Measurements from ENCODE around the gene NHS. TPM values are rescaled to one million over a fixed set of nuclear protein-coding genes. Genes with fewer than 3 reads are reported as not detected.

The NHS gene
- total RNA-seq, 4 donors from 2014 or later, result 13.2 to 39.0 (median 31.5) TPM

DNA sequence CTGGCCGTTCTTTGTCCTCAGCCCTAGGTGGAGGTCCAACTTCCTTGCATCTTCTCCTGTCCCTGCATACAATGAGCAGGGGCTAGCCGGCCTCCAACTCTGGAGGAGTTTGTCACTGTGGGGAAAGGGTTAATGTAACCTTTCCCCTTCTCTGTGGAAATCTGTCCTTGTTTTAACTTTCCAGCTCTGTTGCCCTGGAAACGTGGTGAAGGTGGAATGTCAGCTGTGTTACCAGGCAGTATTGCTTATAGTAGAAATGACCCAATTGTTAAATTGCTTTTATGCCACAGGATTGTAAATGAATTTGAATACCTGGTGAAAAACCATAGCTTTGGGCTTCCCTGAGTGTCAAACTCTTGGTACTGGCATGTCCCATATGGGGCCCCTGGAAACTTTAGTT, 230.7 kb downstream of the NHS start:
- TF ChIP-seq, protein P1, sequence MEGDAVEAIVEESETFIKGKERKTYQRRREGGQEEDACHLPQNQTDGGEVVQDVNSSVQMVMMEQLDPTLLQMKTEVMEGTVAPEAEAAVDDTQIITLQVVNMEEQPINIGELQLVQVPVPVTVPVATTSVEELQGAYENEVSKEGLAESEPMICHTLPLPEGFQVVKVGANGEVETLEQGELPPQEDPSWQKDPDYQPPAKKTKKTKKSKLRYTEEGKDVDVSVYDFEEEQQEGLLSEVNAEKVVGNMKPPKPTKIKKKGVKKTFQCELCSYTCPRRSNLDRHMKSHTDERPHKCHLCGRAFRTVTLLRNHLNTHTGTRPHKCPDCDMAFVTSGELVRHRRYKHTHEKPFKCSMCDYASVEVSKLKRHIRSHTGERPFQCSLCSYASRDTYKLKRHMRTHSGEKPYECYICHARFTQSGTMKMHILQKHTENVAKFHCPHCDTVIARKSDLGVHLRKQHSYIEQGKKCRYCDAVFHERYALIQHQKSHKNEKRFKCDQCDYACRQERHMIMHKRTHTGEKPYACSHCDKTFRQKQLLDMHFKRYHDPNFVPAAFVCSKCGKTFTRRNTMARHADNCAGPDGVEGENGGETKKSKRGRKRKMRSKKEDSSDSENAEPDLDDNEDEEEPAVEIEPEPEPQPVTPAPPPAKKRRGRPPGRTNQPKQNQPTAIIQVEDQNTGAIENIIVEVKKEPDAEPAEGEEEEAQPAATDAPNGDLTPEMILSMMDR (IDR thresholded peaks at IDR 0.05), result no peak
- no peak for TF ChIP-seq EP300 (IDR thresholded peaks at IDR 0.05)
- TF ChIP-seq POLR2A (IDR thresholded peaks at IDR 0.05), result no peak
- Histone ChIP-seq H3K27me3 (no peaks in the 10 kb centered on the region), H3K36me3 (no peaks in the 10 kb centered on the region), H3K4me3 (no peak overlapping the region), H3K27ac (no peak overlapping the region), H3K9me3 (no peaks in the 10 kb centered on the region), H3K4me1 (peaks cover 0 to 12% (median 0%) of the 10 kb centered on the region in 4 donors)
- DNase-seq (ENCODE audit: low spot score in 2 of 2), result no peak
- WGBS, 2 donors, result 64 to 66% methylated on average over 3 of the region's 3 CpGs

DNA sequence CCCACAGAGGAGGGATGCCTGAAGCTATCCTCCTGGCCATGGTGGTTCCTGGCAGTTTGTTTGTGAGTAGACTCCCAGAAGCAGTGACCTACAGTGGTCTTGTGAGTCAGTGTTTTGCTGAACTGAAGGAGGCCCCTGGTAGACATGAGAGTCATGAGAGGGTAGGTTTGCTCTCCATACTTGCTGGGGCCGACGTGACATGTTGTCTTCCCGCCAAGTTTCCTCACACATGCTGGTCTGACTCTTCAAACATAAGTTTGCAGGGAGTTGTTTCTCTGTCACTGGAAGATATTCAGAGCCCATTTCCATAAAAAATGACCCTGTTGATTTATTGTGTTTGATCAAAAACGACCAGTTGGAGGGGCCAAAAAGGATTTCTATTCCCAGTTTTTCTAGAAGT, 231.2 kb downstream of the NHS start:
- no peak for DNase-seq (ENCODE audit: low spot score in 2 of 2)
- H3K4me1 ChIP-seq, result peaks cover 0 to 12% (median 0%) of the 10 kb centered on the region in 4 donors
- H3K4me3 ChIP-seq, result no peak overlapping the region
- no peaks in the 10 kb centered on the region for H3K36me3 ChIP-seq
- no peaks in the 10 kb centered on the region for H3K9me3 ChIP-seq
- no peaks in the 10 kb centered on the region for H3K27me3 ChIP-seq
- no peak overlapping the region for H3K27ac ChIP-seq
- TF ChIP-seq, protein P1 (IDR thresholded peaks at IDR 0.05), result no peak
- TF ChIP-seq POLR2A (IDR thresholded peaks at IDR 0.05), result no peak
- no peak for TF ChIP-seq EP300 (IDR thresholded peaks at IDR 0.05)
- 17 to 50% methylated on average over 1 to 4 of the region's 4 CpGs for WGBS, 2 donors

DNA sequence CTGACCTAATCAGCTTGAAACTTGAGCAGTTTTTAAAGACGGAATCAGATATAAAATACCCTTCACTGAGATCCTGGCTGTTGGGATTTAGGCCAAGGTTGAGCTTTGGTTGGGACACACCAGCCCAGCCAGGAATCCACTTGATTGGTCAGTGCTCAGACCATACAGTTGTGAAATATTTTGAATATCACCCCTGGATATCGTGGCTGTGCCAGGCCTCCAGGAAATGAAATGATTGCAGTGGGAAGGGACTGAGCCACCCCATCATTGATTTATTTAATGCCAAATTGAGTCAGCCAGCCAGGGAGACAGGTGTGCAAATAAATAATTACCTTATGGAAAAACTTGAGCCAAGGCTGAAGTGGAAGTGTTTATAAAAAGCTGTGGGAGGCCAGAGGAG, 233.9 kb downstream of the NHS start:
- Histone ChIP-seq H3K36me3 (no peaks in the 10 kb centered on the region), H3K27ac (no peak overlapping the region), H3K9me3 (no peaks in the 10 kb centered on the region), H3K4me3 (no peak overlapping the region), H3K4me1 (peaks cover 0 to 12% (median 0%) of the 10 kb centered on the region in 4 donors), H3K27me3 (no peaks in the 10 kb centered on the region)
- TF ChIP-seq EP300 (IDR thresholded peaks at IDR 0.05), result no peak
- TF ChIP-seq, protein P1 (IDR thresholded peaks at IDR 0.05), result no peak
- TF ChIP-seq POLR2A (IDR thresholded peaks at IDR 0.05), result no peak
- 21 to 56% methylated on average over 2 of the region's 2 CpGs for WGBS, 2 donors
- DNase-seq (ENCODE audit: low spot score in 2 of 2), result no peak

DNA sequence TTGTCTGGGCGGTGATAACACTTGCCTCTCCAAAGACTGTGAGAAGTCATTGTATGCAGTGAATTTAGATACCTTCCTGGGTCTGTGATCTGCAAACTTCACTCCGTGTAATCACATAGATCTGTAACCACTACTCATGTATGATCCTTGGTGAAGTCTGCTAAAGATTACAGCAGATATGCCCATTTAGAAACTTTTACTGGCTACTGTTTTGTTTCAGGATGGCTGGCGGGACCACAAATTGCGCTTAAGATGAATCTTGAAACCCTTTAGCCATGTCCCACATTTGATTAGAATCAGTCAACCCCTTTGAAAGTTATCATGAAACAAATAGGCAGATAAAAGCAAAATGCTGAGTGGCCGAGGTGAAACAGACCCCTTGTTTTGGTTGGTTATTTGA, 235.8 kb downstream of the NHS start:
- 80 to 91% methylated on average over 5 of the region's 5 CpGs for WGBS, 2 donors
- Histone ChIP-seq H3K4me3 (no peak overlapping the region), H3K27ac (no peak overlapping the region), H3K27me3 (no peaks in the 10 kb centered on the region), H3K36me3 (no peaks in the 10 kb centered on the region), H3K4me1 (peaks cover 0 to 12% (median 0%) of the 10 kb centered on the region in 4 donors), H3K9me3 (no peaks in the 10 kb centered on the region)
- TF ChIP-seq POLR2A (IDR thresholded peaks at IDR 0.05), result no peak
- TF ChIP-seq, protein P1 (IDR thresholded peaks at IDR 0.05), result no peak
- TF ChIP-seq EP300 (IDR thresholded peaks at IDR 0.05), result no peak
- DNase-seq (ENCODE audit: low spot score in 2 of 2), result no peak

DNA sequence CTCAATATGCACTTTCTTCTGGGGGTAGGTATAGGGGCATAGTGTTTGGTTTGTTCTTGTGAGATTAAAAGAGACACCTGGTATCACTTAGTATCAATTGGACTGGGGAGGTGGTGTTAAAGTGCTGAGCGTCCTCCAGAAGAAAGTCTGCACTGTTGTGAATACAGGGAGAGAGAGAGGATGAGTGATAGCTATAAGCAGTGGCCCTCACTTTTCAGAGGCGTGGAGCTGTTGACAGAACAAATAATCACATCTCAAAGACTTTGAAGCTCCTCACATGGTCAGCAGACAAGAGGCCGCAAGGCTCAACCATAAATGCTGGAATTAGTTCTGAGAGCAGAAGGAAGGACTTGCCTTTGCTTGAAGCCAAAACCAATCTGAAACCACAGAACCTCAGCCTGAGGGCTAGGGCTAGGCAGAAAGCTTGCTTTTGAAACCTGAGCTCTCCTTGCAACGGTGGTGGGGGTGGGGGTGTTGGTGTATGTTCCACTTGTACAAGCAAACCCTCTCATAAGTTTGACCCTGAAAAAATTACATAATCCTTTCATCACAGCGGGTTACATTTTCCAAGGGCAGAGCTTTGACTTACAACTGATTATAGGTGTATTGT, 239.1 kb downstream of the NHS start:
- TF ChIP-seq POLR2A (IDR thresholded peaks at IDR 0.05), result no peak
- no peak for TF ChIP-seq EP300 (IDR thresholded peaks at IDR 0.05)
- TF ChIP-seq, protein P1 (IDR thresholded peaks at IDR 0.05), result no peak
- Histone ChIP-seq H3K27me3 (no peaks in the 10 kb centered on the region), H3K36me3 (no peaks in the 10 kb centered on the region), H3K4me3 (no peak overlapping the region), H3K4me1 (peaks cover 0 to 14% (median 0%) of the 10 kb centered on the region in 4 donors), H3K27ac (no peak overlapping the region), H3K9me3 (no peaks in the 10 kb centered on the region)
- no peak for DNase-seq (ENCODE audit: low spot score in 2 of 2)
- WGBS, 2 donors, result 67 to 89% methylated on average over 4 to 5 of the region's 5 CpGs
